GM12875 (cell line): ENCODE results near the gene GZMB.

Experiments used
- H3K4me3 ChIP-seq: one replicate; pipeline ENCODE4 v1.5.1; 2011; ENCODE audit warnings: low read depth, low read length, control low read depth
- TF ChIP-seq, protein P1 (sequence below): IDR thresholded peaks from 2 replicates; pipeline ENCODE4 v1.5.1; 2011; ENCODE audit warnings: low read depth, mild to moderate bottlenecking, control low read depth, inconsistent platforms, low read length, moderate library complexity, borderline replicate concordance; ENCODE audit not compliant: insufficient read depth

GZMB gene, protein sequence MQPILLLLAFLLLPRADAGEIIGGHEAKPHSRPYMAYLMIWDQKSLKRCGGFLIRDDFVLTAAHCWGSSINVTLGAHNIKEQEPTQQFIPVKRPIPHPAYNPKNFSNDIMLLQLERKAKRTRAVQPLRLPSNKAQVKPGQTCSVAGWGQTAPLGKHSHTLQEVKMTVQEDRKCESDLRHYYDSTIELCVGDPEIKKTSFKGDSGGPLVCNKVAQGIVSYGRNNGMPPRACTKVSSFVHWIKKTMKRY

DNA sequence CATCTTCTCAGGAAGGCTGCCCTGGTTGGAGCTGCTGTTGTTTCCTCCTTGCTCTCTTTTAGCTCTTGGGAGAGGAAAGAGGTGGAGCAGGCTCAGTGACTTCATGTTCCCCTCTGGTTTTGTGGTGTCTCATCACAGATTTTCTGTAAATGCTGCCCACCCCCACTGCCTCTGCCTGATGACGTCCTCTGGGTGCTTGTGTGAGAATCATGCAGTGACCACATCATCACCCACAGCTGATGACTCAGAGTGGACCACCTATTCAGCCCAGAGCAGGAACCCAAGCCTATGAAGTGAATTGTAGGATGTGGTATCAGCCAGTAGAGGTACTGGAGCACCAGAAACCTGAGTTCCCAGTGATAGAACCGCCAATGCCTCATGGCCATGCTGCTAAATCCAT, at the start of gene GZMB:
Gene GZMB (minus strand): TSS at position 33 of the 400 bp plus-strand sequence. CDS start 30 bp downstream, at position 3.
- TF ChIP-seq, protein P1, sequence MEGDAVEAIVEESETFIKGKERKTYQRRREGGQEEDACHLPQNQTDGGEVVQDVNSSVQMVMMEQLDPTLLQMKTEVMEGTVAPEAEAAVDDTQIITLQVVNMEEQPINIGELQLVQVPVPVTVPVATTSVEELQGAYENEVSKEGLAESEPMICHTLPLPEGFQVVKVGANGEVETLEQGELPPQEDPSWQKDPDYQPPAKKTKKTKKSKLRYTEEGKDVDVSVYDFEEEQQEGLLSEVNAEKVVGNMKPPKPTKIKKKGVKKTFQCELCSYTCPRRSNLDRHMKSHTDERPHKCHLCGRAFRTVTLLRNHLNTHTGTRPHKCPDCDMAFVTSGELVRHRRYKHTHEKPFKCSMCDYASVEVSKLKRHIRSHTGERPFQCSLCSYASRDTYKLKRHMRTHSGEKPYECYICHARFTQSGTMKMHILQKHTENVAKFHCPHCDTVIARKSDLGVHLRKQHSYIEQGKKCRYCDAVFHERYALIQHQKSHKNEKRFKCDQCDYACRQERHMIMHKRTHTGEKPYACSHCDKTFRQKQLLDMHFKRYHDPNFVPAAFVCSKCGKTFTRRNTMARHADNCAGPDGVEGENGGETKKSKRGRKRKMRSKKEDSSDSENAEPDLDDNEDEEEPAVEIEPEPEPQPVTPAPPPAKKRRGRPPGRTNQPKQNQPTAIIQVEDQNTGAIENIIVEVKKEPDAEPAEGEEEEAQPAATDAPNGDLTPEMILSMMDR = no peak
- H3K4me3 ChIP-seq = no peak within 1 kb of the TSS

DNA sequence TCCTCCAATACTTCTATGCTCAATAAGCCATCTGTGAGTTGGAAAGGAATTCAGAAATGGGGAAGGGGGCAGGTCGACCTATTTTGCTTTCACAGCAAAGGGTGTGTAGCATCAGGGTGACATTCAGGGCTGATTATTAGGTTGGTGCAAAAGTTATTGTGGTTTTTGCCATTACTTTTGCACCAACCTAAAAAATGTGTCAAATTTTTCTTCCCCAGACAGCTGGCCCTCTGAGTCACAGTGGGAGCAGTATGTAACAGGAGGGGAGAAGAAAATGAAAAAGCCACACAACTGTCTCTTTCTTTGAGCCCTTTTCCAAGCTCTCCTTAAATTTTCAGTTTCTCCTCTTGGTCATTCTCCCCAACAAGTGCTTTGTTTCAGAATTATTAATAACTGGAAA, 47.1 kb upstream of the GZMB start:
- H3K4me3 ChIP-seq = no peak overlapping the region
- TF ChIP-seq, protein P1 = no peak

DNA sequence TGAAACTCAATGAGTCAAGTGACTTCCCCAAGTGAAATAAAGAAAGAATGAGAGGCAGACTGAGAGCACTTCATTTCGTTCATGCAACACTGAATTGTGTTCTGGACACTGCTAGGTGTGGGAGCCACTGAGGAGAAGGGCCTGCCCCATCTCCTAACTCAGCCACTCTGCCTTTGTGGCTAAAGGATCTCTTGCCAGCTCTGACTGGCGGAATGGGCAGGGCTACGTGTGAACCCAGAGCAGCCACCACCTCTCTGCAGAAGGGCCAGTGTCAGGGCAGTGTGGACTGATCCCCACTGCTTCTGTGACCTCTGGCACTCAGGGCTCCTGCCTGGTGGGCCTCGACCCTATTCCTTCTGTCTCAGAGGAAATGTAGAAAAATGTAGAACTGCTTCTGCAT, 46.5 kb upstream of the GZMB start:
- H3K4me3 ChIP-seq = no peak overlapping the region
- TF ChIP-seq, protein P1 = no peak

DNA sequence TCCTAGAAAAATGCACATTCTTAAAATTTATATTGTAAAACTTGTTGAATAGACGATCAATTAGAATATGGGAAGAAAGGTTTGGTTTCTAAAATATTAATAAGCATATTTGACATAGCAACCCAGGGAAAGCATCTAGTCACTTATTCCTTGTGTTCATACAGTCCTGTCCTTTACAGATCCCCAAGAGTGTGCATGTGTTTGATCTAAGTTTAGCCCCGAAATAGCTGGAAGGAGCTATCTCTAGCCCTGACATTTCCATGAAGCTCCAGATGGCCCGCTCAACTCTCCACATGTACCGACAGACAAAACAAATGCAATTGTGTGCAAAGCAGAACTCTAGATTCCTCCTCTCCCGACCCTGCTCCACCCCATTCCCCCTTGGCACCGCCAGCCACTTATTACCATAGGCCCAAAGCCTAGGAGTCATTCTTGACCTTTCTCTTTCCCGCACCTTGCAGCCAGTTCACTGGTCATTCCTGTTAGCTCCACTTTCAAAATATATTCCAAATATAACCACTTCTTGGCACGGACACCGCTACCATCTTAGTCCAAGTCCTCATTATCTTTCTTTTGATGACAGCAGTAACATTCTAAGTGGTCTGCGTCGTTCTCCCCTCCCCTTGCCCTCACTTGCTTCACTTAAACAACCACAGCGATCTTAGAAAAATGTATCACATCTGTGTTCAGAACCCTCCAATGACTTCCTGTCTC, 45.4 kb upstream of the GZMB start:
- no peak overlapping the region for H3K4me3 ChIP-seq
- TF ChIP-seq, protein P1 = no peak

DNA sequence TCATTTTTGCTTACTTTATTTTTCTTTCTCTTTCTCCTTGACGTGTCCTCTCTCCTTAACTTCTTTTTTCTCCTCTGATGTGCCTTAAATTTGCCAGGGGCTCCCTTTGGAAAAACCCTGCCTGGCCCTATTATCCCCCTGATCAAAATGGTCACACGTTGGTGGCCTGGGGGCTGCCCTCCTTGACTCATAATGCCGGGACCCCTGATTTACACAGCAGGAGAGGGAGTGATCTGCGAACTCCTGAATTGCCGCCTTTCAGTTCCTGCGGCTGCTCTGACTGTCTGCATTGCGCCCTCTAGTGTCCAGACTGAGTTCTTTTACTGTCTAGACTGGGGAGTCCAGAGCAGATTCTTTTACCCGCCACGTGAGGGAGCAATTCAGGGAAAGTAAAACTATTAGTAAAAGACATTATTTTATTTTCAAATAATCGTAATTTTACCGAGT, 44.8 kb upstream of the GZMB start:
- H3K4me3 ChIP-seq = no peak overlapping the region
- TF ChIP-seq, protein P1 = peak; percentile 81

DNA sequence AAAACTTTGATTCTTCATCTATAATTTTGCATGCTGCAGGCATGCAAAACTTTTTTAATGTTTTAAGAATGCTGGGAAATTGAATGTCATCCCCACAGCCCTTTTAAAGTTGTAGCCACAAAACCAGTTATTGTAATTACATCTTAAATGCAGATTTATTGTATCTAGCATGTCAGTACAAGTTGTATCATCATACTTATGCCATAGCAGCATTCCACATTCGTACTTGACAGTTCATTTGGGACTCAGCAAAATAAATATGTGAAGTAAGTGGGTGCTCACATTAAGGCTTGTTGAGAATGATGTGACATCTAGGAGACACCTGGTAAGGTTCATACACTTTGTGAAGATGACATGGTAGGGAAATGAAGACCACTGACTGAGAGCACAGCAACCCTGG, 44.0 kb upstream of the GZMB start:
- no peak overlapping the region for H3K4me3 ChIP-seq
- TF ChIP-seq, protein P1 = no peak

DNA sequence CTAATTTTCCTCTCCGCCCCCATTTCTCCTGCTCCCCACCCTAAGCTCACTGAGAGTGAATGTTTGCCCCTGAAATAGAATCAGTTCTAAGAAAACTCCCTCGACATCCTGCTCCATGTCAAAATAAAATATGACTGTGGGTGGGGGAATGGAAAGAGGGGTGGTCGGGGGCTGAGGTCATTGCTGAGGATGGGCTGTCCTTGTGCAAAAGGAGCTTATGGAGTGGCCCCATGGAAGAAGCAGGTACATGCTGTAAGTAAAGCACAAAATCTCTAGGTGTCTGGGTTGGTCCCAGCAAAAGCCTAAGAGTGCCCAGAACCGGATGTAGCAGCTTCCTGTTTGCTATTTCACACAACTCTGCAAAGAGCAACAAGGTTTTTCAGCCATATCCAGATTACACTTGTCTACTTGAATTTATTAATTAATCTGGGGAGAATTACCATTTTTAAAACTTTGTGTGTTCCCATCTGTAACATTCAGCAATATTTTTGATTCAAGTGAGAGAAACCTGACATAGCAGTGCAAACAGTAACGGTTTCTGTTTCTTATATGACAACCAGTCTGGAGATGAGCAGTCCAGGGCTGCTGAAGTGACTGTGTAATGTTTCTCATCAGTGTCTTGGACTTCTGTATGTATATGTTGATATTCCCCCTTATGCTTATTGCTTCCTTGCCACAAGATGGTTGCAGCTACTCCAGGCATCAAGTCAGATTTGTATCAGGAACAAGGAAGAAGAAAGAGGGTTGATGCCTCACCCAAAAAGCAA, 40.4 kb upstream of the GZMB start:
- H3K4me3 ChIP-seq = peak overlapping the region; percentile 5
- TF ChIP-seq, protein P1 = no peak
